Astrocyte of the spinal cord (primary cell): ENCODE data around the gene CACNB2.

ENCODE experiments used
- DNase-seq: peaks from one replicate; pipeline ENCODE4 v3.0.0; 2011; ENCODE audit warnings: low read depth, low spot score
- H3K4me3 ChIP-seq: 2 replicates; pipeline ENCODE4 v1.5.1; 2011; ENCODE audit warnings: low read depth, mild to moderate bottlenecking, low read length, moderate library complexity
- in situ Hi-C: cut with HindIII; loops from 2 replicates; pipeline ENCODE4 v1.10.0; 2017; ENCODE audit warnings: low sequenced_read_pairs
- TF ChIP-seq, protein P1 (sequence below): IDR thresholded peaks from 2 replicates; pipeline ENCODE4 v1.5.1; 2012; ENCODE audit warnings: low read depth, mild to moderate bottlenecking, low read length, inconsistent platforms

Gene CACNB2

DNA sequence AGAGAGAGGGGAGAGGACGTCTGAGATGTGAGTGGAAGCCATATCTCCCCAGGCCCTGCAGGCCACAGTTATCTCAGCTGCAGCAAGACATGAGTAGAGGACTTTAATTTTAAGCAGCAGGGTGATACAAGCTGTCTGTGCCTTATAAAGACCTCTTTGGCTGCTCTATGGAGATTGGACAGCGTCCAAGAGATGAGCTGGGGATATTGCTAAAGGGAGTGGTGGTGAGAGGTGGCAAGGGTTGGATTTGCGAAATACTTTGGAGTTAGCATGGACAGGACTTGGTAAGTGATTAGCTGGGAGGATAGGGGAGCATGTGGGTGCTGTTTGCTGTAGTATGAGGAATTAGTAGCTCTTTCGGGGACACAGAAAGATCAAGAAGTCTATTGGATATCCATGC, 191.8 kb downstream of the CACNB2 start:
- no peak overlapping the region for H3K4me3 ChIP-seq
- DNase-seq: no peak
- TF ChIP-seq, protein P1, sequence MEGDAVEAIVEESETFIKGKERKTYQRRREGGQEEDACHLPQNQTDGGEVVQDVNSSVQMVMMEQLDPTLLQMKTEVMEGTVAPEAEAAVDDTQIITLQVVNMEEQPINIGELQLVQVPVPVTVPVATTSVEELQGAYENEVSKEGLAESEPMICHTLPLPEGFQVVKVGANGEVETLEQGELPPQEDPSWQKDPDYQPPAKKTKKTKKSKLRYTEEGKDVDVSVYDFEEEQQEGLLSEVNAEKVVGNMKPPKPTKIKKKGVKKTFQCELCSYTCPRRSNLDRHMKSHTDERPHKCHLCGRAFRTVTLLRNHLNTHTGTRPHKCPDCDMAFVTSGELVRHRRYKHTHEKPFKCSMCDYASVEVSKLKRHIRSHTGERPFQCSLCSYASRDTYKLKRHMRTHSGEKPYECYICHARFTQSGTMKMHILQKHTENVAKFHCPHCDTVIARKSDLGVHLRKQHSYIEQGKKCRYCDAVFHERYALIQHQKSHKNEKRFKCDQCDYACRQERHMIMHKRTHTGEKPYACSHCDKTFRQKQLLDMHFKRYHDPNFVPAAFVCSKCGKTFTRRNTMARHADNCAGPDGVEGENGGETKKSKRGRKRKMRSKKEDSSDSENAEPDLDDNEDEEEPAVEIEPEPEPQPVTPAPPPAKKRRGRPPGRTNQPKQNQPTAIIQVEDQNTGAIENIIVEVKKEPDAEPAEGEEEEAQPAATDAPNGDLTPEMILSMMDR: no peak
- in situ Hi-C loops: no loop called here

- no peak overlapping the region for H3K4me3 ChIP-seq
- no peak for DNase-seq
- in situ Hi-C loops: no loop called here
- TF ChIP-seq, protein P1: no peak
Measured at GRCh38 chr10:18332484-18332883, 192.3 kb downstream of the CACNB2 start.

DNA sequence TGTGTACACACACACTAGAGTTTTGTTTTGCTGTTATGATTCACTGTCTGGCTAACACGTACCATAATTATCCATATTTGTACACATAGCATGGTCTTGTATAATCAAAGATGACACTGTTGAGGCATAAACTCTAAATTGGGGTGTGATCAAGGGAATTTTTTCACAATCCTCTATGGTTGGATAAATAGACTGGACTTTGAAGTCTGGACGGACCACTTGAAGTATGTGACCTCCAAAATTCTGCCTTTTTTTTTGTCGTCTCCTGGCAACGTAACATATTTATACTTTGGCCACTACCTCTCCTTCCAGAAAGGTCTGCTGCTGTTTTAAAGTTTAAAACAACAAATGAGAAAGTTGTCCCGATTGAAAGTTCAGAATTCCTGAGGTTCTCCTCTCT, 193.4 kb downstream of the CACNB2 start:
- no peak for DNase-seq
- no peak overlapping the region for H3K4me3 ChIP-seq
- TF ChIP-seq, protein P1: no peak
- in situ Hi-C loops: no loop called here

DNA sequence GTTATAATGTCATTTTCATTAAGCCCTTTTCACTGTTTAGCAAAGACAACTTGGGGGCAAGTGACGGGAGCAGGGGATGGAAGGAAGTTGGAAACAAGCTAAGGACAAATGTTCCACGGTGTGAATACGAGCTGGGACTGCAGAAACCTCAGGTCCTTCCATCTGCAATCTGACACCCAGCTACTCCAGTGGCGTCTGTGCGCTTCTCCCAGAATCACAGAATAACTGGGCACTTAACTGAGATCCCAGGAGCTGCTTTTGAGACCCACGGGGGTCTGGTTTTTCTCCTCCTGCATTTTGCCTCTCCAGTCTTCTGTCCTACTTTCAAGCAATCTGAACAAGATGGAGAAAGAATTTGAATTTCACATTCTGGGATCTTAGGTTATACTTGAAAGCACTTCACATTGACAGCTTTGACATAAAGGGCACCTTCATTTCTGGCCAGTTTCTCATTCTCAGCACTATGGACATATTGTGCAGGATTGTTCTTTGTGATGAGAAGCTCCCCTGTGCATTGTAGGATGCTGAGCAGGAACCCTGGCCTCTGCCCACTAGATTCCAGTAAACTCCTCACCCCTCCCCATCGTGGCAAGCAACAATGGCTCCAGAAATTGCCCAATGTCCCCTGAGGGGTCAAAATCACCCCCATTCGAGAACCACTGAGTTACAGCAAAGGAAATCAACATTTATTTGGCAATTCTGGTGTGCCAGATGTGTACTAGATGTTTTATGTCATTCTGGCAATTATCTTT, 194.1 kb downstream of the CACNB2 start:
- no peak for DNase-seq
- in situ Hi-C loops: no loop called here
- TF ChIP-seq, protein P1: no peak
- H3K4me3 ChIP-seq: no peak overlapping the region

- in situ Hi-C loops: no loop called here
- peak overlapping the region; percentile 10 for H3K4me3 ChIP-seq
- peak; percentile 31 for DNase-seq
- TF ChIP-seq, protein P1: no peak
Measured at GRCh38 chr10:18340496-18341051, 200.3 kb downstream of the CACNB2 start.

- TF ChIP-seq, protein P1: no peak
- DNase-seq: no peak
- in situ Hi-C loops: no loop called here
- H3K4me3 ChIP-seq: peak overlapping the region; percentile 10
Measured at GRCh38 chr10:18341055-18341454, 200.8 kb downstream of the CACNB2 start.
